ENCODE results near the gene WDR45B.

GRCh38 chr17:82602986-82603710 is 45.1 kb downstream of the WDR45B start:
- TF ChIP-seq EZH2 (IDR thresholded peaks at IDR 0.05) (no peak), POLR2AphosphoS5 (IDR thresholded peaks at IDR 0.05; ENCODE audit: borderline replicate concordance, low read depth, low read length) (no peak)
